Measurements from ENCODE around the gene MUC5AC.
"Not testable (repeated sequence)": the region's sequence is repeated elsewhere in the genome, so short reads cannot be mapped to it uniquely, and the experiment has no call there.

MUC5AC gene

DNA sequence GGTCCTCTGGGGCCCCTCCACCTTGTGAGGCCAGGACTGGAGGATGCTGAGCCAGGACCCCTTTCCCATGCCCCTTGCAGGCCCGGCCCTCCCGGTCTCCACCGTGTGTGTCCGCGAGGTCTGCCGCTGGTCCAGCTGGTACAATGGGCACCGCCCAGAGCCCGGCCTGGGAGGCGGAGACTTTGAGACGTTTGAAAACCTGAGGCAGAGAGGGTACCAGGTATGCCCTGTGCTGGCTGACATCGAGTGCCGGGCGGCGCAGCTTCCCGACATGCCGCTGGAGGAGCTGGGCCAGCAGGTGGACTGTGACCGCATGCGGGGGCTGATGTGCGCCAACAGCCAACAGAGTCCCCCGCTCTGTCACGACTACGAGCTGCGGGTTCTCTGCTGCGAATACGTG, 83.0 kb downstream of the MUC5AC start:
- TF ChIP-seq CTCF (IDR thresholded peaks at IDR 0.05; ENCODE audit: insufficient read depth, low read depth, low read length, missing control alignments): no peak
- DNase-seq (ENCODE audit: low read depth): no peak
- H3K4me3 ChIP-seq (ENCODE audit: low read depth, low read length): no peak overlapping the region

GRCh38 chr11:1241706-1242105, 84.0 kb downstream of the MUC5AC start:
- no peak for DNase-seq (ENCODE audit: low read depth)
- TF ChIP-seq CTCF (IDR thresholded peaks at IDR 0.05; ENCODE audit: insufficient read depth, low read depth, low read length, missing control alignments): no peak

DNA sequence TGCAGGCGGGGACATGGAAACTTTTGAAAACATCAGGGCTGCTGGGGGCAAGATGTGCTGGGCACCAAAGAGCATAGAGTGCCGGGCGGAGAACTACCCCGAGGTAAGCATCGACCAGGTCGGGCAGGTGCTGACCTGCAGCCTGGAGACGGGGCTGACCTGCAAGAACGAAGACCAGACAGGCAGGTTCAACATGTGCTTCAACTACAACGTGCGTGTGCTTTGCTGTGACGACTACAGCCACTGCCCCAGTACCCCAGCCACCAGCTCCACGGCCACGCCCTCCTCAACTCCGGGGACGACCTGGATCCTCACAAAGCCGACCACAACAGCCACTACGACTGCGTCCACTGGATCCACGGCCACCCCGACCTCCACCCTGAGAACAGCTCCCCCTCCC, 84.5 kb downstream of the MUC5AC start:
- no peak overlapping the region for H3K4me3 ChIP-seq (ENCODE audit: low read depth, low read length)
- TF ChIP-seq CTCF (IDR thresholded peaks at IDR 0.05; ENCODE audit: insufficient read depth, low read depth, low read length, missing control alignments): no peak
- DNase-seq (ENCODE audit: low read depth): no peak

More at GRCh38 chr11:1241706-1242105, 84.0 kb downstream of the MUC5AC start:
- no peak overlapping the region for H3K4me3 ChIP-seq (ENCODE audit: low read depth, low read length)

- H3K4me3 ChIP-seq (ENCODE audit: low read depth, low read length); DNase-seq (ENCODE audit: low read depth): not testable (repeated sequence)
These were observed 85.0 kb downstream of the MUC5AC start for GRCh38 chr11:1242751-1243150.

DNA sequence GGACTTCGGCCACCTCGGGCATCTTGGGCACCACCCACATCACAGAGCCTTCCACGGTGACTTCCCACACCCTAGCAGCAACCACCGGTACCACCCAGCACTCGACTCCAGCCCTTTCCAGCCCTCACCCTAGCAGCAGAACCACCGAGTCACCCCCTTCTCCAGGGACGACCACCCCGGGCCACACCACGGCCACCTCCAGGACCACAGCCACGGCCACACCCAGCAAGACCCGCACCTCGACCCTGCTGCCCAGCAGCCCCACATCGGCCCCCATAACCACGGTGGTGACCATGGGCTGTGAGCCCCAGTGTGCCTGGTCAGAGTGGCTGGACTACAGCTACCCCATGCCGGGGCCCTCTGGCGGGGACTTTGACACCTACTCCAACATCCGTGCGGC, 85.8 kb downstream of the MUC5AC start:
- H3K4me3 ChIP-seq (ENCODE audit: low read depth, low read length); DNase-seq (ENCODE audit: low read depth): not testable (repeated sequence)

GRCh38 chr11:1244557-1244956, 86.8 kb downstream of the MUC5AC start:
- not testable (repeated sequence) for DNase-seq (ENCODE audit: low read depth); H3K4me3 ChIP-seq (ENCODE audit: low read depth, low read length)

DNA sequence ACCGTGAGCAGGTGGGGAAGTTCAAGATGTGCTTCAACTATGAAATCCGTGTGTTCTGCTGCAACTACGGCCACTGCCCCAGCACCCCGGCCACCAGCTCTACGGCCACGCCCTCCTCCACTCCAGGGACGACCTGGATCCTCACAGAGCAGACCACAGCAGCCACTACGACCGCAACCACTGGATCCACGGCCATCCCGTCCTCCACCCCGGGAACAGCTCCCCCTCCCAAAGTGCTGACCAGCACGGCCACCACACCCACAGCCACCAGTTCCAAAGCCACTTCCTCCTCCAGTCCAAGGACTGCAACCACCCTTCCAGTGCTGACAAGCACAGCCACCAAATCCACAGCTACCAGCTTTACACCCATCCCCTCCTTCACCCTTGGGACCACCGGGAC, 88.0 kb downstream of the MUC5AC start:
- not testable (repeated sequence) for DNase-seq (ENCODE audit: low read depth); H3K4me3 ChIP-seq (ENCODE audit: low read depth, low read length)

DNA sequence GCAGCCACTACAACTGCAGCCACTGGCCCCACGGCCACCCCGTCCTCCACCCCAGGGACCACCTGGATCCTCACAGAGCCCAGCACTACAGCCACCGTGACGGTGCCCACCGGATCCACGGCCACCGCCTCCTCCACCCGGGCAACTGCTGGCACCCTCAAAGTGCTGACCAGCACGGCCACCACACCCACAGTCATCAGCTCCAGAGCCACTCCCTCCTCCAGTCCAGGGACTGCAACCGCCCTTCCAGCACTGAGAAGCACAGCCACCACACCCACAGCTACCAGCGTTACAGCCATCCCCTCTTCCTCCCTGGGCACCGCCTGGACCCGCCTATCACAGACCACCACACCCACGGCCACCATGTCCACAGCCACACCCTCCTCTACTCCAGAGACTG, 88.5 kb downstream of the MUC5AC start:
- H3K4me3 ChIP-seq (ENCODE audit: low read depth, low read length); DNase-seq (ENCODE audit: low read depth): not testable (repeated sequence)

- not testable (repeated sequence) for DNase-seq (ENCODE audit: low read depth)
These were observed 89.3 kb downstream of the MUC5AC start for GRCh38 chr11:1247026-1247425.

GRCh38 chr11:1248951-1249350, 91.2 kb downstream of the MUC5AC start:
- DNase-seq (ENCODE audit: low read depth); H3K4me3 ChIP-seq (ENCODE audit: low read depth, low read length): not testable (repeated sequence)

More at GRCh38 chr11:1247026-1247425, 89.3 kb downstream of the MUC5AC start:
- H3K4me3 ChIP-seq (ENCODE audit: low read depth, low read length): not testable (repeated sequence)

- H3K4me3 ChIP-seq (ENCODE audit: low read depth, low read length); DNase-seq (ENCODE audit: low read depth): not testable (repeated sequence)
These were observed 92.7 kb downstream of the MUC5AC start for GRCh38 chr11:1250411-1250810.

Data from GM12865 (cell line).